OCI-LY1 (cell line): ENCODE results near the gene CACNA1C.

Experiments used
- CTCF ChIP-seq: fragments of 200-600 bp; sonication (generic), shearing (Covaris generic); IDR thresholded peaks from 2 replicates; pipeline ENCODE4 v1.5.1; 2017; ENCODE audit warnings: mild to moderate bottlenecking, antibody characterized with exemption, low read length, moderate library complexity, mixed read lengths
- EZH2 ChIP-seq: fragments of 200-600 bp; sonication (generic), shearing (Covaris generic); IDR thresholded peaks from 2 replicates; pipeline ENCODE4 v1.8.0; 2017; ENCODE audit warnings: borderline replicate concordance, mixed run types, mild to moderate bottlenecking, antibody characterized with exemption, low read length, moderate library complexity, mixed read lengths

GRCh38 chr12:2651068-2651965 lies 598.5 kb downstream of the CACNA1C start:
- TF ChIP-seq CTCF = no peak
- TF ChIP-seq EZH2 = no peak
